Measurements from ENCODE around the gene DSCAML1.

DSCAML1 gene

GRCh38 chr11:117631336-117632140, 165.5 kb downstream of the DSCAML1 start:
- no peak for DNase-seq

GRCh38 chr11:117629891-117630538, 167.0 kb downstream of the DSCAML1 start:
- no peak for DNase-seq

DNA sequence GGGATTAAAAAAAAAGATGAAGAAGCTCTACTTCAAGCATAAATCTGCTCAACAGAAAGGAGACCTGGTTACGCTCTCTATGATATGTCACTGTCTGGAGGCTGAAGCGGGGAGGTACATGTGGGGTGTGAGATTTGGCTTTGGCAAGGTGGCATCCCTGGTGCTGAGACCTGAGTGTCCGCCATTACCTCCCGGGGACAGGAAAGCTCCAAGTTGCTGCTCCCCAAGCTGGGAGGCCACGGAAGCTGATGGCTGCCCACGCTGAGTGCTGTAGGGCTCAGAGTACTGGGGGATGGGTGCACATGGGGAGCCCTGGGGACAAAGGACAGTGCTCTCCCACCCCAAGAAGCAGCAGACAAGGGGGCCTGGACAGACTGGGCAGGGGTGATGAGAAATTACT, 167.9 kb downstream of the DSCAML1 start:
- no peak for DNase-seq

DNA sequence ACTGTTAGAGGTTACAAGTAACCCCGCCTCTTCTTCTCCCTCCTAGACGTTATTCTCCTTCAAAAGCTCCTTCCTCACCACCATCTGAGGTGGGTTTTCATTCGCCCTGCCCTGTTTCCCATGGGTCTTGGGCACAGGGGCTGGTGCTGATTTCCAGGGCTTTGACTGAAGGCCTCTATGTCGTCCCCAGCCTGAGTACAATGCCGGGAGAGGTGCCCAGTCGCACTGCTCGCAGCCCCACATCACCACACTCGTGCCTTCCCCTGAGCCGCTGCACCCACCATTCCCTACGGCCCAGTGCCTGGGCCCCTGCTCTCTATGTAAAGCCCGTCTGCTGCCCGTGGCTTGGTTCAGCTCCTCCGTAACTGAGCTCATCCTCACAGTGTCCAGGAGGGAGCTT, 169.8 kb downstream of the DSCAML1 start:
- no peak for DNase-seq

GRCh38 chr11:117626576-117626975, 170.4 kb downstream of the DSCAML1 start:
- no peak for DNase-seq

GRCh38 chr11:117625237-117625636, 171.8 kb downstream of the DSCAML1 start:
- no peak for DNase-seq

- DNase-seq = no peak
Measured at GRCh38 chr11:117623831-117624271, 173.2 kb downstream of the DSCAML1 start.

DNA sequence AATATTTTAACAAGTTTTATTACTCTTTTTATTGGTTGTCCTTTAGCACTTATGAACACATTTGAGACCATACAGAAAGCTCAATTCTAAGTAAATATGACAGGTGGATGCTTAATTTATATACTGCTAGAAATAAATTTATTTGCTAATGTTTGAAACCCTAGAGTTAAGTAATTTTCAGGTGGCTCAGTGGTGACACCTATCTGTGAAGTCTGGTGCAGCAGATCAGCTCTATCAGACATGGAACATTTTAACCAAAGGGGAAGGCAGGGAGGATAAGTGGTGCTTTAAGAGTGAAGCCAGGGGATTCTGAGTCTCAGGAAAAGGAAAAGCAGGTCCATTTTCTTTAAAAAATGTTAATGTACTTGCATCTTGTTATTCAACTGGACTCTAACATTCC, 175.8 kb downstream of the DSCAML1 start:
- DNase-seq = no peak

- no peak for DNase-seq
Measured at GRCh38 chr11:117620659-117621058, 176.4 kb downstream of the DSCAML1 start.

DNA sequence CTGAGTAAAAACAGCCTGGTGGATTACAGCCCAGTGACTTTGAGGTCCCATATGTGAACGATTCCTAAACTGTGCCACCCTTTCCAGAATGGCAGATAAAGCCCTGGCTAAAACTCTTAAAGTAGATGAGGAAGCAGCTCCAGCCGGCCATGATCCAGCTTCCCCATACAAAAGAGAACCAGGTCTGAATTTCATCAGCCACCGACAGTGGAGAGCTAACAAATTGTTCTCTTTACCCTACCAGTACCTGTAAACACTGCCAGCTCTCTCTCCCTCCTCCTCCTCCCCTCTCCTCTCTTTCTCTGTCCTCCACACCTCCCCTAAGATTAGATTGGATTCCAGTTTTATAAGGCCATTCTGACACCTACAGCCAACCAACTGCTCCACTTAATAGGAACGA, 176.9 kb downstream of the DSCAML1 start:
- no peak for DNase-seq

GRCh38 chr11:117619661-117620060, 177.4 kb downstream of the DSCAML1 start:
- DNase-seq = no peak

GRCh38 chr11:117618982-117619355, 178.0 kb downstream of the DSCAML1 start:
- DNase-seq = no peak

DNA sequence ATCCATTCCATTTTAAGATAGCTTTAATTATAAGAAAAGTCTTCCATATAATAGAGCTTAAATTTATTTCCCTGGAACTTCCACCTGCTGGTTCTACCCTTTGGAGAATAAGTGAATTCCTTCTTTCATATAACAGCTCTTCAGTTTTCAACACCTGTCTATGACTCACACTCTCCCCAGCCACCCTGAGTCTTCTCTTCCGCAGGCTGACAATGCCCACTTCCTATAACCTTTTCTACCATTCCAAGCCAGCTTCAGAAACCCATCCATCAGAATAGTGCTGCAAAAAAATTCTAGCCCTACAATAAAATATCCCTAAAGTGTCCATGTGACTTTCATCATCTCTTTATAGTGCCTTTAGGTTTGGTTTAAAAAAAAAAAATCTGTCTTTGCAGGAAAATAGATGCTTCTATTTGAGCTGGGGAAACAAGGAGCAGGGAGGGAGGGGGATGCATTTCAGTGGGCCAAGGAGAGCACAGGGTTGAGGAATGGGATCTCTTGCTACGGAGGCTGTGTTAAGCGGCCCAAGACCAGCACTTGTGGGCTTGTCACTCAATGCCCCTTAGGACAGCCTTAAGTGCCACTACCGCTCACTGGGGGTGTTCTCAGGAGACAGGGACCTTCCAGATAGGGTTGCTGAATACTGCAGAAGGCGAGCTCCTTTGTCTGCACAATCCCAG, 178.6 kb downstream of the DSCAML1 start:
- no peak for DNase-seq

DNA sequence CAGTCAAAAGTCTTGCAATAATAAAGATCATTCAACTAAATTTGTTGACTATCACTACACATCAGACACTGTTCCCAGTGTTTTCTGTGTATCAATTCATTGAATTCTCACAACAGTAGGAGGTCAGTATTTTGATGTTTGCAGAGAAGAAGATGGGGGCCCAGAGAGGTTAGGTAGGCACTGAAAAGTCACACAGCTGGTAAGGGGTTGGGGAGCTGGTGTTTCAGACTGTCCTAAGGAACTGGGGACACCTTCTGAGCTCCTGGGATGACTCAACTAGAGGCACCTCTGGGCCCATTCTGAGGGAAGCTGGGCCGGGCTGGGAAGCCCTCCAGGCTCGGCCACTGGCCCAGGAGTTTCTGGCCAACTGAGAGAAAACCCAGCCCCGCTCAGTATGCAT, 180.0 kb downstream of the DSCAML1 start:
- DNase-seq = no peak

DNA sequence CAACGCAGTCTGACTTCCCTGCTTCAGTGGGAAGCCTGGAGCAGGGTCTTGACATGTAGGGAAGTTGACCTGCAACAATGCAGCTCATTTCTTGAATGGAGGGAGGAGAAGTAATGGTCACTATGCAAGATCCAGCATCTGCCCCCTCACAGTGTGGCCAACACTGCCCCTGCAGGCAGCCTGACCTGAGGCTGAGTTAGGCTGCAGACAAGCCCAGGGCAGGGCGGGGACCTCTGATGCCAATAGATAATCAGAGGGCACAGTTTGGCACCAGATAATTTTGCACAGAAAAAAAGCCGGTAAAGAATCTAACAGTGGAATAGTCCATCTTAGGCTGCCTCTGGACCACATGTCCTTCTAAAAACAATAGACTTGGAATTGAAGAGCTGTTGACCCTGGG, 182.3 kb downstream of the DSCAML1 start:
- no peak for DNase-seq

DNA sequence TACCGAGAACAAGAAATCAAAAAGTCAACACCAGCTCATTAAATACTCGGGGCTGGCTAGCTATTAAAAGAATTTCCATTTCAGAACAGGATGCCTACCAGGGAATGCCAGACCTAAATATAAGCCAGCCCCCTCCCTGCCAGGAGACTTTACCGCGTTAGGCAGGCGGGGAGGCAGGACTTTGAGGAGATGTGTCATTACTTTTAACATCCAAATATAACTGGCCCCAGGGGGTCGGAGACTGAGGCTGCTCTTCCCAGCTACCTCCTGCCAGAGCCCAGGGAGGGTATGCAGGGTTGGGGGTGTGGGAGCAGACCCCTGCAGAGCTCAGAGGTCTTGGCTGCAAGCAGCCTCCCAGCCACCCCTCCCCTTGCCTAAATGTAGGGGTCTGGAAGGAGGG, 183.5 kb downstream of the DSCAML1 start:
- no peak for DNase-seq

GRCh38 chr11:117612177-117612576, 184.8 kb downstream of the DSCAML1 start:
- DNase-seq = no peak

DNA sequence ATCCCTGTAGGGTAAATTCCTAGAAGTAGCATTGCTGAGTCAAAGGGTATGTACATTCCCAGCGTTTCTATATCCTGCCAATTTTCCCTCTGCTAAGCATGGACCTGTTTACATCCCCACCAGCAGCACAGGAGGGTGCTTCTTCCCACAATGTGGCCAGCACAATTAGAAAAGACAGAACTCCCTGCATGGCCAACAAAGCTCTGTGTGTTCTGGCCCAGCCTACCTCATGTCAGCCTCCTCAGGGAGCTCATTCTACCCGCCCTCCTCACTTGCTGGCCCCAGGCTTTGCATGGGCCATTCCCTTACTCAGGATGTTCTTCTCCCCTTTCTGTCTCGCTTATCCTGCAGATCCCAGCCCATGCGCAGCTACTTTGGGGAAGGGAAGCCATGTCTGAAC, 186.1 kb downstream of the DSCAML1 start:
- DNase-seq = no peak

DNA sequence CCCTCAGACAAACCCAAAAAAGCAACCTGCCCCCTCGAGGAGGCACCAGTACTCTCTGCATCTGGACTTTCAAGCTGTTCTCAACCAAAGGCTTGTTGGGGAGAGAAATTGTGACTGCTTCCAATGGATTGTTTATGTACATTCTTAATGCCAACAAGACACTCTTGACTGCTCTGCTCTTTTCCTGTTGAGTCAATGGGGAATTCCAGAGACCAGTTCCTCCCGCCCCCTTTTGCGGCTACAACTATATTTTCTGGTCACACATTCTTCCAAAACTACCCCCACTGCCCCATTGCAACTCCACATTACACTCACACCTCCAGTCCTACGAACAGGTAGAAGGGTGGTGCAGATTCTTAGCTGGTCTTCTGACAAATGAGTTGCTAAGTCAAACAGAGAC, 187.0 kb downstream of the DSCAML1 start:
- no peak for DNase-seq

DNA sequence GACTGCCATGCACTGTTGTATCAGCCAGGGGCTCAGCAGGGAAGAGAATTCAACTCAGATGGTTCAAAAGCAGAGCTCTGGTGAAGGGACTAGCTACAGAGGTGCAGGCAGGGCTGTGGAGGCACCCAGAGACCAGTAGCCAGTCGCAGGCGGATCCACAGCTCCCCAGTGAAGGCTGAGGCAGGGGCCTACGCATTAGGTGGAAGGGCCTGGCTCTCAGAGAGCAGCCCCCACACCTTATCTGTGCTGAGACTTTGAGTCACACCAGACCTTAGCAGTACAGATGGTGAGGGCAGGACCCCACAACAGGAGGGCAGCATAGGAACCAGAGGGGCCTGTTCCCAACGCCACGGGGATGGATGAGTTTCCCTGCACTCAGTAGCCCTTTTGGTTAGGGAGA, 189.6 kb downstream of the DSCAML1 start:
- DNase-seq = no peak

- no peak for DNase-seq
Measured at GRCh38 chr11:117606790-117607189, 190.2 kb downstream of the DSCAML1 start.

DNA sequence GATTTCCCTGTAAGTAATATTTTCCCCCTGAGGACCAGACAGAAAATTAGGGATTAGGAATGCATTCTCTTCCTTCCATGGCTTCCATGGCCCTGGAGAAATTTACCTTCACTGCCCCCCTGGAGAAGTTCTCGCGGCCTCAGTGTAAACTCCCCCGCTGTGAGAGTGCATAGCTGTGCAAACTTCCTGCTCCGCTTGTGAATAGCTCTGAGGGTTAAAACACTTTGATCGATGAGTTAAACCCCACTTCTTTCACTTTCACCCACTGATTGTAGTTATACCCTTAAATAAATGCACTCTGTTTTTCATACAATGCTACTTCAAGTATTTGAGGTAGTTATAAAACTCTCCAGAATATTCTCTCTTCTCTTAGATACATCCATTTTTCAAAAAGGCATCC, 190.8 kb downstream of the DSCAML1 start:
- DNase-seq = no peak

DNA sequence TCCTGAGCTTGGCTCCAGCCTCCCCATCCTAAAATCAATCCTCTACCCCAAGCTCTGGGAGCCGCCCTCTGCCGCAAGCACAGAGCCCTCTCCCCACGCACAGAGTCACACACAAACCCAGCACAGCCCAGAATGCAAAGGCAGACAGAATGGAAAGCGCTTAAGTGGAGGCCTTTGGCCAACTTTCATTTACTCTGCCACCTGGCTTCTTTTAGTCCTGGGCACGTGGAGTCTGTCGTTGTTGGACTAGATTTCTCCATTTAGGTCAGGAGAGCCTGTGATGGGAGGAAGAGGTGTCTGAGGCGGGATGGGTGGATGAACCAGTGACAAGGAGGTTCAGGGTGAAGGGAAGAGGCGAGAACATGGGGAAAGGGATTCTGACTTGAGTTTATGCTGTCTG, 191.7 kb downstream of the DSCAML1 start:
- no peak for DNase-seq

DNA sequence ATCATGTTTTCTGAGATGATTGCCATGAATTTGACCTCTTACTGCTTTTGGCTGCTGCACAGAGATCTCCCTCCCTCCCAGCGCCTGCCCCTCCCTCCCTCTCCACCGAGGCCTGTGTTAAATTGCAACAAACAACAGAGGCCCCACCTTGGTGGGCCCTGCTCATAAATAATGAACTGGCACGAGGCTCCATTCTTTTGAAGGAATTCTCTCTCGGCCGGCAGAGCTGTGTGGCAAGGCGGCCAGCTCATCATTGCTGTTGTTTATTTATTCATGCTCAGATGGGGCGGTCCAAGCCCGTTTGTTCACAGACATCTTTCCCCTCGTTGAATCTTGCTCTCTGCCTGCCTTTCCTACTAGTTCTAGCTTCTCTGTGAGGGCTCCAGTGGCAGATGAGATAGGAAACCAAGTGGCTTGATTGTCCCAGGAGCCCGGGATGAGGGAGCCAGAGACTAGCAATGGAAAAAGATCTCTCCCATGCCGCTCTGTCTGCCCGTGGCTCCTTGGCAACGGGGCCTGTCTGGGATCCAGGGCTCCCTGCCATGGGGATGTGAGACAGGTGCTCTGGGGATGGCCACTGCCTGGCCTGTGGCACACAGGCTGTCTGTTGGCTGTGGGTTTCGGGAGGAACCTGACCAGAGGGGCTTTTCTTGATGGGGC, 192.6 kb downstream of the DSCAML1 start:
- no peak for DNase-seq

Measured in activated gamma-delta T cell treated with Interleukin-2 at 50 U/mL for 16 hours (primary cell).